Mucosa of stomach (tissue), 1 donor: ENCODE measurements around the gene TSPAN31.

Source experiments
- H3K27me3 ChIP-seq: one replicate; pipeline ENCODE4 v1.7.0; 2013; ENCODE audit warnings: mild to moderate bottlenecking, low read length; ENCODE audit not compliant: control insufficient read depth, insufficient read depth
- H3K36me3 ChIP-seq: one replicate; pipeline ENCODE4 v1.7.0; 2013; ENCODE audit warnings: low read length; ENCODE audit not compliant: control insufficient read depth, insufficient read depth
- H3K4me1 ChIP-seq: one replicate; pipeline ENCODE4 v1.7.0; 2013; ENCODE audit warnings: mild to moderate bottlenecking, low read length; ENCODE audit not compliant: control insufficient read depth, insufficient read depth
- H3K4me3 ChIP-seq: one replicate; pipeline ENCODE4 v1.7.0; 2013; ENCODE audit warnings: low read length
- H3K9ac ChIP-seq: one replicate; pipeline ENCODE4 v1.7.0; 2013; ENCODE audit warnings: mild to moderate bottlenecking, low read length, moderate library complexity
- H3K9me3 ChIP-seq: one replicate; pipeline ENCODE4 v1.7.0; 2013; ENCODE audit warnings: mild to moderate bottlenecking, low read length, moderate library complexity; ENCODE audit not compliant: control insufficient read depth
- donor health status: Pancreatic carcinoma.

TSPAN31 gene

DNA sequence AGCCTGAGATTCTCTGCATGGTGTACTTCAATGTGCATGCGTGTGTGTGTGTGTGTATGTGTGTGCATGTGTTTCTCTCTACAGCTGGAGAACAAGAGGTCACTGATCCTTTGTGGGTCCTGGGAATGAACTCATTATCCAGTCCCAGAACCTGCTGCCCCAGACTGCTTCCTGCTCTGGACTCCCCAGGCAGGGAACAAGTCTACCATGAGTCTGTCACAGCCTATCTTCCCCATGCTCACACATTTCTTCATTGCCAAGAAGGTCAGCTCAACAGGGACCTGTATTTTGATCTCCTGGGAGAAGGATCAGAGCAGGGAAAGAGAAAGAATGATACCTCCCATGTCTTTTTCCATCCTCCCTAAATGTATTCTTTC, 3.4 kb upstream of the TSPAN31 start:
- peaks cover 22% of the 10 kb centered on the region for H3K4me1 ChIP-seq
- no peaks in the 10 kb centered on the region for H3K9me3 ChIP-seq
- H3K4me3 ChIP-seq: no peak overlapping the region
- no peaks in the 10 kb centered on the region for H3K36me3 ChIP-seq
- no peak overlapping the region for H3K9ac ChIP-seq
- H3K27me3 ChIP-seq: peaks cover 54% of the 10 kb centered on the region

DNA sequence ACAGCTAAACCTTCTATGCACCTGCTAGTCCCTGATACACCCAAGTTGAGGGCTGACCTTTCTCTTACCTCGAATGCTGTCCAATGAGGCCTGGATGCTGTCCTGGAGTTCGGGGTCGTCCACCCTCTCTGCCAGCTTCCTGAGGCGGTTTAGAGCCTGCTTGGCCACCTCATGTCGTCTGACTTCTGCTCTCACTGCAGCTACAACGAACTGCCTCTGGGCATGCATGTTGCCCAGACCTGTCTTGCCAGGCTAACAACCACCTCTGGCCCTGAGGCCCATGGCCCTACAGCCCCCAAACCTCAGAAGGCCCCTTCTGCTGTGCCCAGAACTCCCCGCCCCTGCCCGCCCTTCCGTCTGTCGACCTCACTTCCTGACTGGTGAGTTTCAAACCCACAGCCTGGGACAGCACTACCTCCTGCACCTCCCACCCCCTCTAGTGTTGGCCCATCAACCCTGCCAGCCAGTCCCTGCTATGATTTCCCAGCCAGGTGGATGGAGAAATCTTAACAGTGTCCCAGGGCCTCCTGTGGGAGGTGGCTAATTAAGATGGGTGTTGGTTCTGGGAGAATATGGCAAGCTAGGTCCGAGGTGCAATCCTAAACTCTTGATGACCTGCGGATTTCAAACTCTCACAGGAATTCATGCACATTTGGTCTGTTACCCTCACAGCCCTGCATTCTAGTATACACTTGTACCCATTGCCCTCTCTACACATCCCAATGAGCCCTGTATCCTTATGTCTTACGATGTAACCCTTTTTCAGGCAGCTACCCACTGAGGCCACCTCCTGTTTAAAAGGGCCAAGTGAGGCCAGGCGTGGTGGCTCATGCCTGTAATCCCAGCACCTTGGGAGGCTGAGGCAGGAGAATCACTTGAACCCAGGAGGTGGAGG, 2.7 kb upstream of the TSPAN31 start:
- Histone ChIP-seq H3K9ac (no peak overlapping the region), H3K4me1 (peaks cover 19% of the 10 kb centered on the region), H3K4me3 (no peak overlapping the region), H3K9me3 (no peaks in the 10 kb centered on the region), H3K36me3 (no peaks in the 10 kb centered on the region), H3K27me3 (peaks cover 48% of the 10 kb centered on the region)

DNA sequence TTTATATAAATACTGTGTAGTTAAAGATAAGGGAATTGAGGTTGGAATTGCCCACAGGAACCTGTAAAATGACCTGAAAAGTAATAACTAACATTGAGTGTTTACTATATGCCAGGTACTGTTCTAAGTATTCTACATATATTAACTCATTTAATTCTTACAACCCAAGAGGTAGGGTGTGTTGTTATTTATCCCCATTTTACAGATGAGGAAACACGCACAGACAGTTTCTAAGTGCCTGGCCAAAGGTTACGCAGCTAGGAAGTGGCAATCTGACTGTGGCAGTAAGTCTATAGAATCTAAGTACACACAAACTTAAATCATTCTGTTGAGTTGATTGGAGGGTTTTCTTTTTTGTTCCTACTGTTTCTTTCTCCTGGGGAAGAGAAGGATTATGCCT, 1.1 kb upstream of the TSPAN31 start:
- H3K36me3 ChIP-seq: no peaks in the 10 kb centered on the region
- H3K27me3 ChIP-seq: peaks cover 32% of the 10 kb centered on the region
- no peak overlapping the region for H3K4me3 ChIP-seq
- H3K9me3 ChIP-seq: no peaks in the 10 kb centered on the region
- H3K4me1 ChIP-seq: peaks cover 16% of the 10 kb centered on the region
- H3K9ac ChIP-seq: no peak overlapping the region

DNA sequence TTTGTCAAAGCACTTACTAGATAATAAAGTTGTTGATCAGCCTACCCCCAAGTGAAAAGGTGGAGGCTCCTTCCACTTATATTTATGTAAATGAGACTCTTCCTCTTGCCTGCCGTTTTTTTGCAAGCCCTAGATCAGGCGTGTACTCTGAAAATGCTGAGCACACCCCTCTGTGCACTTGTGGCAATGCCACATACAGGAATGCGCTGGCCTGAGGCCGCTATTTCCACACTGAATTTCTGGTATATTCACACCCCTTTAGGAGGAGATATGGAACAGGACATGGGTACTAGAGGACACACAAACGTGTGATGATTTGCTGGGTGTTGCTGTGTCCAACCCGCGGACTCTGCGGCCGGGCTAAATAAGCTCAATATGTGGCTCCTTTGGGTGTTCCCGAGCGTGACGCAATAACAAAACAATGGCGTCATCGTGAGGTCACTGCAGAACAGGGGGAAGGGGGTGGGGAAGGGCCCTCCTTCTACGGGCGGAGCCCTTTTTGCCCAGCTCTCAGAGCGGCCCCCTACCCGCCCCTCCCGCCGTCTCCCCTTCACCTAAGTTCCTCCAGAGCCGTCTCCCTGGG, 554 bp upstream of the TSPAN31 start:
- peaks cover 27% of the 10 kb centered on the region for H3K27me3 ChIP-seq
- H3K4me1 ChIP-seq: peaks cover 16% of the 10 kb centered on the region
- peak overlapping the region; percentile 78 for H3K4me3 ChIP-seq
- no peaks in the 10 kb centered on the region for H3K9me3 ChIP-seq
- no peaks in the 10 kb centered on the region for H3K36me3 ChIP-seq
- H3K9ac ChIP-seq: peak overlapping the region; percentile 92

DNA sequence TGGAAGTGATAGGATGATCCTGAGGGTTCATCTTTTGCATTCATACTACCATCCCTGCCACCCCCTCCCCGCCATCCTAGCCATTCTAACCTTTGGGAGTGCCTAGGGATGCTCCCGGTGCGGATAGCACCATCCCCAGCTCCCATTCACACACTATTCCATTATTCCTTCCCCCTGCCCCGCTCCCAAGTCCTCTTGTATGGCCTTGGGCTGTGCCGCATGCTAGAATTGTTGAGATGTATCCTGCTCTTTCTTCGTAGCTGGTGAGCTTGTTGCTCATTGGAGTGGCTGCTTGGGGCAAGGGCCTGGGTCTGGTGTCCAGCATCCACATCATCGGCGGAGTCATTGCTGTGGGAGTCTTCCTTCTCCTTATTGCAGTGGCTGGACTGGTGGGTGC, 644 bp downstream of the TSPAN31 start:
- H3K4me1 ChIP-seq: peaks cover 16% of the 10 kb centered on the region
- peak overlapping the region; percentile 92 for H3K9ac ChIP-seq
- no peaks in the 10 kb centered on the region for H3K9me3 ChIP-seq
- peaks cover 15% of the 10 kb centered on the region for H3K27me3 ChIP-seq
- peak overlapping the region; percentile 78 for H3K4me3 ChIP-seq
- no peaks in the 10 kb centered on the region for H3K36me3 ChIP-seq

DNA sequence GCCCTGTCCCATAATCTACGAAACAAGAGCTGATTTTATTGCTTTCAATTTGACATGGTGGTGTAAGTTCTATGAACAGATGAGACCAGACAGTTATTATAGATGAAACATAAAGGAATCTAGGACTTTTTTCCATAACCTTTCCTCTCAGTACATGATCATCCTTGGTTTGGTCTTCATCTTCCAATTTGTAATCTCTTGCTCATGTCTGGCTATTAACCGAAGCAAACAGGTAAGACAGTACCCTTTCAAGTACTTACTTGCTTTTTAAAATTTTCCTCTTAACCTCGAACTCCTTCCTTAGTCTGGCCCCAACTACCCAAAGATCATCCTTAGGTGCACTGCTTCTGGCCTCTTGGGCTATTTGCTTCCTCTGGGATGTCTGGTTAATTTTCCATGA, 1.2 kb downstream of the TSPAN31 start:
- H3K4me1 ChIP-seq: peaks cover 16% of the 10 kb centered on the region
- H3K36me3 ChIP-seq: no peaks in the 10 kb centered on the region
- peaks cover 10% of the 10 kb centered on the region for H3K27me3 ChIP-seq
- no peaks in the 10 kb centered on the region for H3K9me3 ChIP-seq
- H3K4me3 ChIP-seq: no peak overlapping the region
- no peak overlapping the region for H3K9ac ChIP-seq

DNA sequence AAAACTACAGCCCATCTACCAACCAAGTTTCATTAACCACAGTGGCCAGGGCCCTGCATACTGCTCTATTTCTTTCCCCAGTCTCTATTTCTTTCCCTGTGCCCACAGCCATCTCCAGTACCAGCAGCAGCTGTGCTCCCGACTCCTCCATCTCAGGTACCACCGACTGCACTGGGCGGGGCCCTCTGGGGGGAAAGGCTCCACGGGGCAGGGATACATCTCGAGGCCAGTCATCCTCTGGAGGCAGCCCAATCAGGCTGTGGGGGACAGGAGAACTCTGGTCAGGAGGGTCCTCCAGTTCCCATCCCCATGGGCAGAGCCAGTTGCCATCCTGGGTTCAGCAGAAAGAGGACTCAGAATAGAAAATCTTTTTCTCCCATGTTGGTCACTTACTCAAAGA, 4.2 kb downstream of the TSPAN31 start:
- H3K36me3 ChIP-seq: no peaks in the 10 kb centered on the region
- no peak overlapping the region for H3K4me3 ChIP-seq
- no peaks in the 10 kb centered on the region for H3K27me3 ChIP-seq
- H3K9ac ChIP-seq: no peak overlapping the region
- H3K4me1 ChIP-seq: peaks cover 27% of the 10 kb centered on the region
- H3K9me3 ChIP-seq: no peaks in the 10 kb centered on the region

DNA sequence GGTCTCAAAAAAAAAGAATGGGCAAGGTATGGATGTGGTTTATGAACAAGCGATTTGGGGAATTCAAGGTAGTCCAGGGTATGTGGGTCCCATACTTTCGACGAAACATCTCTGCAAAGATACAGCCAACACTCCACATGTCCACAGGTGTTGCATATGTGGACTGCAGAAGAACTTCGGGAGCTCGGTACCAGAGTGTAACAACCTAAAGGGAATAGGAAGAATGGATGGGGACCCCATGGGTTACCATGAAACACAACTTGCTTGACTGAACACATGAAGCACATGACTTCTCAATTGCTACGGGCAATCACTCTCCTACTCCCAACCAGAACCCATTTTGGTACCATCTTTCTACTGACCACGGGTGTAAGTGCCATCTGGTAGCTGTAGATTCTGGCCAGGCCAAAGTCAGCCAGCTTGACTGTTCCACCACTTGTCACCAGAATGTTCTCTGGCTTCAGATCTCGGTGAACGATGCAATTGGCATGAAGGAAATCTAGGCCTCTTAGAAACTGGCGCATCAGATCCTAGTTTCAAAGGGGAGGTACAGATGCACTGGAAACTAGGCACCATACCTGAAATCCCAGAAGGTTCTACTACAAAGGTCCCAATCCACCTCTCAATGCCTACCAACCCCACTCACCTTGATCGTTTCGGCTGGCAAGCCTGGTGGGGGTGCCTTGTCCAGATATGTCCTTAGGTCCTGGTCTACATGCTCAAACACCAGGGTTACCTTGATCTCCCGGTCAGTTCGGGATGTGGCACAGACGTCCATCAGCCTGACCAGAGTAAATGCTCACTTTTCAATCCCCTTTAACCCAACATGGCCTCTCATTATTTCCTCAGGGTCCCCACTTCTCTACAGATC, 6.0 kb downstream of the TSPAN31 start:
- H3K4me3 ChIP-seq: peak overlapping the region; percentile 60
- H3K9ac ChIP-seq: peak overlapping the region; percentile 74

DNA sequence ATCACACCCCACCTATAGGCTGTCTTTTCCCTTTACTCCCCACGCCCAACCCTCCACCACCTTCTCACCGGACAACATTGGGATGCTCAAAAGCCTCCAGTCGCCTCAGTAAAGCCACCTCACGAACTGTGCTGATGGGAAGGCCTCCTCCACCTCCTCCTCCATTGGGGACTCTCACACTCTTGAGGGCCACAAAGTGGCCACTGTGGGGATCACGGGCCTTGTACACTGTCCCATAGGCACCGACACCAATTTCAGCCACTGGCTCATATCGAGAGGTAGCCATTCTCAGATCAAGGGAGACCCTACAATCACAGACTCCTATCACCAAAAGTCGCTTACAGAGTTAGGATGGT, 6.6 kb downstream of the TSPAN31 start:
- no peaks in the 10 kb centered on the region for H3K9me3 ChIP-seq
- H3K27me3 ChIP-seq: no peaks in the 10 kb centered on the region
- H3K9ac ChIP-seq: peak overlapping the region; percentile 74
- no peaks in the 10 kb centered on the region for H3K36me3 ChIP-seq
- peak overlapping the region; percentile 60 for H3K4me3 ChIP-seq
- H3K4me1 ChIP-seq: peaks cover 26% of the 10 kb centered on the region

More for the DNA sequence above, 6.0 kb downstream of the TSPAN31 start:
- no peaks in the 10 kb centered on the region for H3K9me3 ChIP-seq
- no peaks in the 10 kb centered on the region for H3K36me3 ChIP-seq
- H3K4me1 ChIP-seq: peaks cover 25% of the 10 kb centered on the region
- no peaks in the 10 kb centered on the region for H3K27me3 ChIP-seq

DNA sequence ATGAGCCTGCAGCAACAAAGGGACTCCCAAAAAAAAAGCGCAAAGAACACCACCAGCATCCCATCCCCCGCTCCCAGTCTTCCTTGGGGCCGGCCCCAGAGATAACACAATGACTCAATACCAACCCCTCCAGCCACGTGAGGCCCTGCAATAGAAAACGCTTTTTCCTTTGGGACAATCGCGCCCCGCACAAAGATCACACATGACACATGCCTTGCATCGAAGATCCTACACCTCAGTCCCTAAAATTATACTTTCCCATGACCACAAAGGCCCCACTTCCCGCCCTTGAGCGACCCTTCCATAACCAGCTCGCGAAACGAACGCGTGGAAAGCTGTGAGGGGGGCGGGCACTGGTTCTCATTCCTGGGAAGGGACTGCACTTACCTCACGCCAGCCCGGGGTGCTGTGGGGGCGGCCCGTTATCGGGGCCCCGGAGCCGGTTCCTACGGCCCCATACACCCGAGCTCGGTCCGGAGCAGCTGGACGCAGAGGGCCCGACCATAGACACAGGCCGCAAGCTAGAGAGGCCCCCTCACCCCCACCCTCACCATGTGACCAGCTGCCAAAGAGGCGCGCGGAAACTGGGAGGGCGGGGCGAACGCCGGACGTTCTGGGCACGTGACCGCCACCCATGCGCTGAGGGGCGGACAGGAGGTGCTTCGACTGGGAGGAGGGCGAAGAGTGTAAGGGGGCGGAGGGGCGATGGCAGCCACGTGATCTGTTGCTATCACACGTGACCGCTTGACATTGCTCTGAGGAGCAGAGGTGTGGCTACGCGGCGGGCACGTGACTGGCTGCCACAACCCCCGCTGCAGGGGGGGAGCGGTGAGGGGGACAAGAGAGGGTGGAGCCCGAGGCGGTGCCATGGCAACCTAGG, 7.2 kb downstream of the TSPAN31 start, which contains the start of gene CDK4:
TSS of gene CDK4 (minus strand) at position 523 of the 880 bp plus-strand sequence. CDS start 593 bp downstream, outside the sequence.
- Histone ChIP-seq H3K4me1 (peaks cover 29% of the 10 kb centered on the region), H3K36me3 (no peaks in the 10 kb centered on the region), H3K9ac (peak within 1 kb of the TSS; percentile 74), H3K4me3 (peak within 1 kb of the TSS; percentile 60), H3K27me3 (no peaks in the 10 kb centered on the region), H3K9me3 (no peaks in the 10 kb centered on the region)

DNA sequence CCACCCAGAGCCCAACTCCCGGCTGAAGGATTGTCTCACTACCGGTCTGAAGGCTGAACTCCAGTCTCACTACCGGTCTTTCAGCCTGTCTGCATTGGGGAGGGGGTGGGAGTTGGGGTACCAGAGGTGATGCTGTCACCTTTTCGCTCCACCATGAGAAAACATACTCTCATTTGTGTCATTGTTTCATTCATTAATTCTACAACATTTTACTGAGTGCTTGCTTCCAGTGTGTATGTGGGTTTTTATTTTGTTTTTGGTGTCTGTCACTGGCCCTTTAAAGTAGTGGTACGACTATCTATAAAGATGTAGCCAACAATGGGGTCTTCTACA, 7.8 kb downstream of the TSPAN31 start:
- peak overlapping the region; percentile 8 for H3K9ac ChIP-seq

More for the DNA sequence above, 7.8 kb downstream of the TSPAN31 start:
- no peak overlapping the region for H3K4me3 ChIP-seq
- H3K36me3 ChIP-seq: no peaks in the 10 kb centered on the region
- peaks cover 29% of the 10 kb centered on the region for H3K4me1 ChIP-seq
- H3K27me3 ChIP-seq: no peaks in the 10 kb centered on the region
- H3K9me3 ChIP-seq: no peaks in the 10 kb centered on the region
